ENCODE measurements around the gene TOR1AIP2. TPM values are rescaled to one million over a fixed set of nuclear protein-coding genes. Genes with fewer than 3 reads are reported as not detected.

The TOR1AIP2 gene
- polyA plus RNA-seq, 1 of the 3 experiments (the other 2 are of a cell fraction), result 12.7 TPM

DNA sequence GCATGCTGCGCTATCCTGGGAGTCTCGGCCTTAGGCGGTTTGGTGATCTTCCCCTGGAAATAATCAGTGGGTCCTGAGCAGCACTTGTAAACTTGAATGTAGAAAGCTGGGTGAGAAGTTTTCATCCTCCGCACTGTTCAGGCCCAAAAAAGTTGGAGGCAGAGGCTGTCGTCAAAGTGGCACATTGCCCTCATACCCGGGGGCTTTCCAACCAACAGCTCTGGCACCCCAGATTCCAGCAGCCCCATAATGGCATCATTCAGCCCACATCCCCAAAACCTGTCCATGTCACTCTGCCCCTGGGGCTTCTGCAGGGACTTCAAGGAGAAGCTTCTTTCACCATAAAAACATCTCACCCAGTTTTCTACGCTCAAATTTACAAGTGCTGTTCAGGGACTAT, 59.3 kb downstream of the TOR1AIP2 start:
- H3K79me2 ChIP-seq (ENCODE audit: insufficient read depth), result no peaks in the 10 kb centered on the region
- ChIA-PET POLR2A (interaction anchor here (1.0 to 1.5 kb wide), 2 partner anchors 9 to 109 kb away, joined by 3 read pairs; no protein-coding TSS in a partner anchor), CTCF (interaction anchor here (1.3 to 20.9 kb wide), 7 partner anchors 8 to 350 kb away, joined by 3 to 862 read pairs (median 4); no protein-coding TSS in a partner anchor)
- H3K9me2 ChIP-seq, result no peaks in the 10 kb centered on the region
- no peak overlapping the region for H3K4me3 ChIP-seq (ENCODE audit: low read depth in 2 of 2, low read length in 1 of 2)
- no peak for TF ChIP-seq RCOR1 (IDR thresholded peaks at IDR 0.05; ENCODE audit: low read length)
- TF ChIP-seq YY1 (IDR thresholded peaks at IDR 0.05; ENCODE audit: low read depth), result no peak
- TF ChIP-seq NFIC (IDR thresholded peaks at IDR 0.05; ENCODE audit: borderline replicate concordance), result no peak
- TF ChIP-seq FOXM1 (IDR thresholded peaks at IDR 0.05; ENCODE audit: low read depth), result no peak
- TF ChIP-seq EZH2phosphoT487 (IDR thresholded peaks at IDR 0.05; ENCODE audit: borderline replicate concordance, low read depth), result no peak
- TF ChIP-seq, protein P1, sequence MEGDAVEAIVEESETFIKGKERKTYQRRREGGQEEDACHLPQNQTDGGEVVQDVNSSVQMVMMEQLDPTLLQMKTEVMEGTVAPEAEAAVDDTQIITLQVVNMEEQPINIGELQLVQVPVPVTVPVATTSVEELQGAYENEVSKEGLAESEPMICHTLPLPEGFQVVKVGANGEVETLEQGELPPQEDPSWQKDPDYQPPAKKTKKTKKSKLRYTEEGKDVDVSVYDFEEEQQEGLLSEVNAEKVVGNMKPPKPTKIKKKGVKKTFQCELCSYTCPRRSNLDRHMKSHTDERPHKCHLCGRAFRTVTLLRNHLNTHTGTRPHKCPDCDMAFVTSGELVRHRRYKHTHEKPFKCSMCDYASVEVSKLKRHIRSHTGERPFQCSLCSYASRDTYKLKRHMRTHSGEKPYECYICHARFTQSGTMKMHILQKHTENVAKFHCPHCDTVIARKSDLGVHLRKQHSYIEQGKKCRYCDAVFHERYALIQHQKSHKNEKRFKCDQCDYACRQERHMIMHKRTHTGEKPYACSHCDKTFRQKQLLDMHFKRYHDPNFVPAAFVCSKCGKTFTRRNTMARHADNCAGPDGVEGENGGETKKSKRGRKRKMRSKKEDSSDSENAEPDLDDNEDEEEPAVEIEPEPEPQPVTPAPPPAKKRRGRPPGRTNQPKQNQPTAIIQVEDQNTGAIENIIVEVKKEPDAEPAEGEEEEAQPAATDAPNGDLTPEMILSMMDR (IDR thresholded peaks at IDR 0.05), result no peak
- no peaks in the 10 kb centered on the region for H4K20me1 ChIP-seq (ENCODE audit: insufficient read depth)
- H3K27me3 ChIP-seq (ENCODE audit: insufficient read depth), result no peaks in the 10 kb centered on the region
- H3F3A ChIP-seq (replicated peaks; ENCODE audit: insufficient read depth), result no peaks in the 10 kb centered on the region
- H3K9ac ChIP-seq, result no peak overlapping the region
- H3K36me3 ChIP-seq (replicated peaks in 1 of 2; ENCODE audit: control insufficient read depth in 1 of 2, insufficient read depth in 2 of 2, low read length in 1 of 2), result no peaks in the 10 kb centered on the region
- no peak for DNase-seq
- H3K4me2 ChIP-seq, result no peak overlapping the region
- H2AFZ ChIP-seq (ENCODE audit: low read depth), result no peak overlapping the region
- no peaks in the 10 kb centered on the region for H3K9me3 ChIP-seq
- WGBS (ENCODE audit: low lambda C conversion rate), result 77% methylated on average over 7 of the region's 7 CpGs
- H3K27ac ChIP-seq (ENCODE audit: low read depth in 2 of 2, low read length in 1 of 2), result no peak overlapping the region
- peaks cover 0 to 33% of the 10 kb centered on the region in 2 experiments; a peak in 1 of 4 replicates for H3K4me1 ChIP-seq (ENCODE audit: control insufficient read depth in 1 of 2, insufficient read depth in 2 of 2, low read depth in 1 of 2, low read length in 1 of 2)

DNA sequence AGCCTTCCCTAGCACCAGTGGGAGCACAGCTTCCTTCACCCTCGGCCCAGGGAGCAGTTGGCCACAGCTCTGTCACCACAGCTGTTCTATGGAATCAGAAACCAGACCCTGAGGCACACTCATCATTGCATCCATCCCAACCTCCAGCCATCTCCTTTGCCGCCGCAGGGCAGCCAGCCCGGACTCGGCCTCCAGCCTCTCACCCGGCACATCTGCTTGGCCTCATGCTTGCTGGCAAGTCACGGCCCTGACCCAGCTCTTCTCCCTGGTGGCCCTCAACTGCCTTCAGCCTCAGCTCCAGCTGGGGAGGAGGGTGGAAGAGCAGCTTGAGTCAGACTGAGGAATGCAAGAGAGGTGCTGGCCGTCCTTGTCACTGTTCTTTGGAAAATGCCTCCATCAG, 59.8 kb downstream of the TOR1AIP2 start:
- no peaks in the 10 kb centered on the region for H3K36me3 ChIP-seq (replicated peaks in 1 of 2; ENCODE audit: control insufficient read depth in 1 of 2, insufficient read depth in 2 of 2, low read length in 1 of 2)
- H3K27me3 ChIP-seq (ENCODE audit: insufficient read depth), result no peaks in the 10 kb centered on the region
- no peak overlapping the region for H3K4me3 ChIP-seq (ENCODE audit: low read depth in 2 of 2, low read length in 1 of 2)
- WGBS (ENCODE audit: low lambda C conversion rate), result 69% methylated on average over 8 of the region's 8 CpGs
- H4K20me1 ChIP-seq (ENCODE audit: insufficient read depth), result no peaks in the 10 kb centered on the region
- no peaks in the 10 kb centered on the region for H3F3A ChIP-seq (replicated peaks; ENCODE audit: insufficient read depth)
- TF ChIP-seq, protein P2, sequence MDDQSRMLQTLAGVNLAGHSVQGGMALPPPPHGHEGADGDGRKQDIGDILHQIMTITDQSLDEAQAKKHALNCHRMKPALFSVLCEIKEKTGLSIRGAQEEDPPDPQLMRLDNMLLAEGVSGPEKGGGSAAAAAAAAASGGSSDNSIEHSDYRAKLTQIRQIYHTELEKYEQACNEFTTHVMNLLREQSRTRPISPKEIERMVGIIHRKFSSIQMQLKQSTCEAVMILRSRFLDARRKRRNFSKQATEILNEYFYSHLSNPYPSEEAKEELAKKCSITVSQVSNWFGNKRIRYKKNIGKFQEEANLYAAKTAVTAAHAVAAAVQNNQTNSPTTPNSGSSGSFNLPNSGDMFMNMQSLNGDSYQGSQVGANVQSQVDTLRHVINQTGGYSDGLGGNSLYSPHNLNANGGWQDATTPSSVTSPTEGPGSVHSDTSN (IDR thresholded peaks at IDR 0.05), result no peak
- TF ChIP-seq, protein P3, sequence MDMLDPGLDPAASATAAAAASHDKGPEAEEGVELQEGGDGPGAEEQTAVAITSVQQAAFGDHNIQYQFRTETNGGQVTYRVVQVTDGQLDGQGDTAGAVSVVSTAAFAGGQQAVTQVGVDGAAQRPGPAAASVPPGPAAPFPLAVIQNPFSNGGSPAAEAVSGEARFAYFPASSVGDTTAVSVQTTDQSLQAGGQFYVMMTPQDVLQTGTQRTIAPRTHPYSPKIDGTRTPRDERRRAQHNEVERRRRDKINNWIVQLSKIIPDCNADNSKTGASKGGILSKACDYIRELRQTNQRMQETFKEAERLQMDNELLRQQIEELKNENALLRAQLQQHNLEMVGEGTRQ (IDR thresholded peaks at IDR 0.05; ENCODE audit: borderline replicate concordance, low read depth, low read length), result no peak
- TF ChIP-seq TAF1 (IDR thresholded peaks at IDR 0.05; ENCODE audit: borderline replicate concordance, low read depth, low read length) (no peak), RAD21 (IDR thresholded peaks at IDR 0.05; ENCODE audit: low read length) (no peak), SMC3 (IDR thresholded peaks at IDR 0.05; ENCODE audit: low read depth, low read length) (no peak), YY1 (IDR thresholded peaks at IDR 0.05; ENCODE audit: low read depth) (no peak), MEF2A (IDR thresholded peaks at IDR 0.05; ENCODE audit: borderline replicate concordance, low read depth) (no peak), NRF1 (IDR thresholded peaks at IDR 0.05; ENCODE audit: low read depth, low read length) (no peak), CHD2 (IDR thresholded peaks at IDR 0.05; ENCODE audit: low read length, partially characterized antibody) (no peak), POLR2AphosphoS5 (IDR thresholded peaks at IDR 0.05; ENCODE audit: low read depth, low read length) (no peak)
- TF ChIP-seq, protein P4, sequence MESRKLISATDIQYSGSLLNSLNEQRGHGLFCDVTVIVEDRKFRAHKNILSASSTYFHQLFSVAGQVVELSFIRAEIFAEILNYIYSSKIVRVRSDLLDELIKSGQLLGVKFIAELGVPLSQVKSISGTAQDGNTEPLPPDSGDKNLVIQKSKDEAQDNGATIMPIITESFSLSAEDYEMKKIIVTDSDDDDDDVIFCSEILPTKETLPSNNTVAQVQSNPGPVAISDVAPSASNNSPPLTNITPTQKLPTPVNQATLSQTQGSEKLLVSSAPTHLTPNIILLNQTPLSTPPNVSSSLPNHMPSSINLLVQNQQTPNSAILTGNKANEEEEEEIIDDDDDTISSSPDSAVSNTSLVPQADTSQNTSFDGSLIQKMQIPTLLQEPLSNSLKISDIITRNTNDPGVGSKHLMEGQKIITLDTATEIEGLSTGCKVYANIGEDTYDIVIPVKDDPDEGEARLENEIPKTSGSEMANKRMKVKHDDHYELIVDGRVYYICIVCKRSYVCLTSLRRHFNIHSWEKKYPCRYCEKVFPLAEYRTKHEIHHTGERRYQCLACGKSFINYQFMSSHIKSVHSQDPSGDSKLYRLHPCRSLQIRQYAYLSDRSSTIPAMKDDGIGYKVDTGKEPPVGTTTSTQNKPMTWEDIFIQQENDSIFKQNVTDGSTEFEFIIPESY (IDR thresholded peaks at IDR 0.05; ENCODE audit: borderline replicate concordance, low read depth), result no peak
- H3K79me2 ChIP-seq (ENCODE audit: insufficient read depth), result no peaks in the 10 kb centered on the region
- H3K9ac ChIP-seq, result no peak overlapping the region
- H3K27ac ChIP-seq (ENCODE audit: low read depth in 2 of 2, low read length in 1 of 2), result peak overlapping the region in 1 of 2 experiments; percentile 18; a peak in 1 of 4 replicates
- peaks cover 0 to 33% of the 10 kb centered on the region in 2 experiments; a peak in 1 of 4 replicates for H3K4me1 ChIP-seq (ENCODE audit: control insufficient read depth in 1 of 2, insufficient read depth in 2 of 2, low read depth in 1 of 2, low read length in 1 of 2)
- ChIA-PET CTCF (interaction anchor here (1.3 to 20.9 kb wide), 7 partner anchors 8 to 350 kb away, joined by 3 to 862 read pairs (median 4); no protein-coding TSS in a partner anchor), POLR2A (interaction anchor here (0.6 to 1.5 kb wide), 3 partner anchors 9 to 111 kb away, joined by 3 read pairs; no protein-coding TSS in a partner anchor)
- no peaks in the 10 kb centered on the region for H3K9me2 ChIP-seq
- H3K4me2 ChIP-seq, result no peak overlapping the region
- peak; percentile 49 for DNase-seq
- no peaks in the 10 kb centered on the region for H3K9me3 ChIP-seq
- H2AFZ ChIP-seq (ENCODE audit: low read depth), result no peak overlapping the region

Data from SK-N-SH (cell line).